H1 (cell line): ENCODE measurements around the gene SORBS1. TPM values are rescaled to one million over a fixed set of nuclear protein-coding genes. Genes with fewer than 3 reads are reported as not detected.

Experiments used
- PHF8 ChIP-seq: fragments of 200-600 bp; sonication (generic); conservative IDR thresholded peaks from 2 replicates; pipeline ENCODE4 v1.7.1; 2012; ENCODE audit warnings: low read depth, mild to moderate bottlenecking, inconsistent platforms, low read length, moderate library complexity
- polyA plus RNA-seq, 7 experiments: library from polyadenylated mRNA; depleted of rRNA in 3 of 7; stranded (reverse) in 5 of 7; unstranded in 2 of 7; fragments of >200 nt in 5 of 7; fragments of 200-250 nt in 2 of 7; gene quantifications; 1 replicate in 5 of 7; 2 replicates in 1 of 7; 4 replicates in 1 of 7; pipeline versions ENCODE4 v1.2.1 to v1.2.3, GENCODE V29; 2011 to 2013; ENCODE audit warnings: missing spikeins in 2 of 7, mixed read lengths in 2 of 7
- total RNA-seq: library from RNA; stranded (reverse); fragmentation: NEBNext Ultra II Directional; extraction: Animal tissue kit (Norgen Biotek cat#: 25700); gene quantifications from 2 replicates; pipeline ENCODE4 v1.2.1, GENCODE V29; 2021

The SORBS1 gene
- total and polyA plus RNA-seq, 2 of the 8 experiments (the other 6 are each of a cell fraction or from before 2014, with no cell fraction given) = 16.0 to 35.0 TPM

GRCh38 chr10:95416270-95416669 lies 144.9 kb downstream of the SORBS1 start (continued):
- TF ChIP-seq PHF8 = no peak
